ENCODE measurements around the gene SIAH2.

DNA sequence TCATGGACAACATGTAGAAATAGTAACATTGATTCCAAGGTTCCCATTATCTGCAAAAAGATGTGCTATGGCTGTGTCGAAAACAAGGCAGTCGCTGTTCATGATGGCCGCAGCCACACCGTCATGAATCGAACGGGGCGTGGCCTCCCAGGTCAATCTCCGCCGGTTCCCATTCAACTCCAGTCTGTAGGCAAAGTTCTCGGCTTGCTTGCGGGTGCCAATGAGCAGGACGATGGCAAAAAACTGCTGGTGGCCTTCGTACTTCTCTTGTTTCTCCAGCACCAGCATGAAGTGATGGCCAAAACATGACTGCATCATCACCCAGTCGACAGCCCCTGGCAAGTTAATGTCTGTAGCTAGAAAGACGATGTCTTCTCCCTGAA lies 20.8 kb downstream of the SIAH2 start:
- TF ChIP-seq CTCF (IDR thresholded peaks at IDR 0.05) (no peak), POLR2A (IDR thresholded peaks at IDR 0.05) (no peak), POLR2AphosphoS5 (IDR thresholded peaks at IDR 0.05) (no peak)

Data from transverse colon (tissue), 4 donors.